ENCODE data around the gene CD300LB. TPM values are rescaled to one million over a fixed set of nuclear protein-coding genes. Genes with fewer than 3 reads are reported as not detected.
"Not testable (repeated sequence)": the region's sequence is repeated elsewhere in the genome, so short reads cannot be mapped to it uniquely, and the experiment has no call there.

Gene CD300LB
- polyA plus RNA-seq, 2 donors, result 0.06 to 0.11 TPM

- Histone ChIP-seq H3K27ac (ENCODE audit: low read depth in 2 of 2, low read length in 1 of 2) (no peak overlapping the region), H3K4me3 (ENCODE audit: low read depth in 1 of 2, low read length in 2 of 2) (no peak overlapping the region), H3K36me3 (ENCODE audit: control insufficient read depth in 2 of 2, insufficient read depth in 2 of 2, low read length in 1 of 2) (no peaks in the 10 kb centered on the region), H3K27me3 (ENCODE audit: control insufficient read depth in 1 of 2, insufficient read depth in 2 of 2, low read length in 2 of 2) (no peaks in the 10 kb centered on the region), H3K4me1 (ENCODE audit: control insufficient read depth in 2 of 2, insufficient read depth in 2 of 2, low read length in 1 of 2) (no peaks in the 10 kb centered on the region), H3K9me3 (ENCODE audit: control insufficient read depth in 2 of 2, insufficient read depth in 1 of 2, low read depth in 1 of 2, low read length in 1 of 2) (no peaks in the 10 kb centered on the region)
Observed at GRCh38 chr17:74508156-74508555, 23.1 kb downstream of the CD300LB start.

- H3K27me3 ChIP-seq (ENCODE audit: control insufficient read depth in 1 of 2, insufficient read depth in 2 of 2, low read length in 2 of 2); H3K9me3 ChIP-seq (ENCODE audit: control insufficient read depth in 2 of 2, insufficient read depth in 1 of 2, low read depth in 1 of 2, low read length in 1 of 2); H3K4me1 ChIP-seq (ENCODE audit: control insufficient read depth in 2 of 2, insufficient read depth in 2 of 2, low read length in 1 of 2); H3K4me3 ChIP-seq (ENCODE audit: low read depth in 1 of 2, low read length in 2 of 2); H3K36me3 ChIP-seq (ENCODE audit: control insufficient read depth in 2 of 2, insufficient read depth in 2 of 2, low read length in 1 of 2); H3K27ac ChIP-seq (ENCODE audit: low read depth in 2 of 2, low read length in 1 of 2): not testable (repeated sequence)
- WGBS, 2 donors, result 71 to 76% methylated on average over 5 of the region's 5 CpGs
Observed at GRCh38 chr17:74503949-74504348, 27.3 kb downstream of the CD300LB start.

- Histone ChIP-seq H3K27me3 (ENCODE audit: control insufficient read depth in 1 of 2, insufficient read depth in 2 of 2, low read length in 2 of 2) (no peaks in the 10 kb centered on the region), H3K4me1 (ENCODE audit: control insufficient read depth in 2 of 2, insufficient read depth in 2 of 2, low read length in 1 of 2) (no peaks in the 10 kb centered on the region), H3K4me3 (ENCODE audit: low read depth in 1 of 2, low read length in 2 of 2) (no peak overlapping the region), H3K9me3 (ENCODE audit: control insufficient read depth in 2 of 2, insufficient read depth in 1 of 2, low read depth in 1 of 2, low read length in 1 of 2) (no peaks in the 10 kb centered on the region), H3K36me3 (ENCODE audit: control insufficient read depth in 2 of 2, insufficient read depth in 2 of 2, low read length in 1 of 2) (no peaks in the 10 kb centered on the region), H3K27ac (ENCODE audit: low read depth in 2 of 2, low read length in 1 of 2) (no peak overlapping the region)
- 64 to 66% methylated on average over 6 of the region's 6 CpGs for WGBS, 2 donors
Observed at GRCh38 chr17:74502861-74503260, 28.4 kb downstream of the CD300LB start.

GRCh38 chr17:74499992-74500391 is 31.3 kb downstream of the CD300LB start:
- no peak overlapping the region for H3K27ac ChIP-seq (ENCODE audit: low read depth in 2 of 2, low read length in 1 of 2)
- 83 to 86% methylated on average over 3 of the region's 3 CpGs for WGBS, 2 donors

GRCh38 chr17:74497471-74497870 is 33.8 kb downstream of the CD300LB start:
- 64 to 67% methylated on average over 5 of the region's 5 CpGs for WGBS, 2 donors

More at GRCh38 chr17:74499992-74500391, 31.3 kb downstream of the CD300LB start:
- H3K4me1 ChIP-seq (ENCODE audit: control insufficient read depth in 2 of 2, insufficient read depth in 2 of 2, low read length in 1 of 2), result no peaks in the 10 kb centered on the region
- no peaks in the 10 kb centered on the region for H3K27me3 ChIP-seq (ENCODE audit: control insufficient read depth in 1 of 2, insufficient read depth in 2 of 2, low read length in 2 of 2)
- no peaks in the 10 kb centered on the region for H3K9me3 ChIP-seq (ENCODE audit: control insufficient read depth in 2 of 2, insufficient read depth in 1 of 2, low read depth in 1 of 2, low read length in 1 of 2)
- no peak overlapping the region for H3K4me3 ChIP-seq (ENCODE audit: low read depth in 1 of 2, low read length in 2 of 2)
- H3K36me3 ChIP-seq (ENCODE audit: control insufficient read depth in 2 of 2, insufficient read depth in 2 of 2, low read length in 1 of 2), result no peaks in the 10 kb centered on the region

GRCh38 chr17:74493331-74493833 is 37.9 kb downstream of the CD300LB start:
- Histone ChIP-seq H3K9me3 (ENCODE audit: control insufficient read depth in 2 of 2, insufficient read depth in 1 of 2, low read depth in 1 of 2, low read length in 1 of 2) (no peaks in the 10 kb centered on the region), H3K4me3 (ENCODE audit: low read depth in 1 of 2, low read length in 2 of 2) (no peak overlapping the region), H3K27ac (ENCODE audit: low read depth in 2 of 2, low read length in 1 of 2) (no peak overlapping the region), H3K4me1 (ENCODE audit: control insufficient read depth in 2 of 2, insufficient read depth in 2 of 2, low read length in 1 of 2) (no peaks in the 10 kb centered on the region), H3K36me3 (ENCODE audit: control insufficient read depth in 2 of 2, insufficient read depth in 2 of 2, low read length in 1 of 2) (no peaks in the 10 kb centered on the region), H3K27me3 (ENCODE audit: control insufficient read depth in 1 of 2, insufficient read depth in 2 of 2, low read length in 2 of 2) (no peaks in the 10 kb centered on the region)
- WGBS, 2 donors, result 35 to 37% methylated on average over 11 of the region's 11 CpGs

More at GRCh38 chr17:74497471-74497870, 33.8 kb downstream of the CD300LB start:
- Histone ChIP-seq H3K4me1 (ENCODE audit: control insufficient read depth in 2 of 2, insufficient read depth in 2 of 2, low read length in 1 of 2) (no peaks in the 10 kb centered on the region), H3K4me3 (ENCODE audit: low read depth in 1 of 2, low read length in 2 of 2) (no peak overlapping the region), H3K27ac (ENCODE audit: low read depth in 2 of 2, low read length in 1 of 2) (no peak overlapping the region), H3K36me3 (ENCODE audit: control insufficient read depth in 2 of 2, insufficient read depth in 2 of 2, low read length in 1 of 2) (no peaks in the 10 kb centered on the region), H3K27me3 (ENCODE audit: control insufficient read depth in 1 of 2, insufficient read depth in 2 of 2, low read length in 2 of 2) (no peaks in the 10 kb centered on the region), H3K9me3 (ENCODE audit: control insufficient read depth in 2 of 2, insufficient read depth in 1 of 2, low read depth in 1 of 2, low read length in 1 of 2) (no peaks in the 10 kb centered on the region)

- no peaks in the 10 kb centered on the region for H3K36me3 ChIP-seq (ENCODE audit: control insufficient read depth in 2 of 2, insufficient read depth in 2 of 2, low read length in 1 of 2)
- no peaks in the 10 kb centered on the region for H3K27me3 ChIP-seq (ENCODE audit: control insufficient read depth in 1 of 2, insufficient read depth in 2 of 2, low read length in 2 of 2)
- no peaks in the 10 kb centered on the region for H3K9me3 ChIP-seq (ENCODE audit: control insufficient read depth in 2 of 2, insufficient read depth in 1 of 2, low read depth in 1 of 2, low read length in 1 of 2)
- no peak overlapping the region for H3K27ac ChIP-seq (ENCODE audit: low read depth in 2 of 2, low read length in 1 of 2)
- H3K4me1 ChIP-seq (ENCODE audit: control insufficient read depth in 2 of 2, insufficient read depth in 2 of 2, low read length in 1 of 2), result no peaks in the 10 kb centered on the region
- H3K4me3 ChIP-seq (ENCODE audit: low read depth in 1 of 2, low read length in 2 of 2), result no peak overlapping the region
- WGBS, 2 donors, result 81 to 83% methylated on average over 7 of the region's 7 CpGs
Observed at GRCh38 chr17:74491626-74492025, 39.6 kb downstream of the CD300LB start.

GRCh38 chr17:74490716-74491115 is 40.6 kb downstream of the CD300LB start:
- Histone ChIP-seq H3K27ac (ENCODE audit: low read depth in 2 of 2, low read length in 1 of 2) (no peak overlapping the region), H3K27me3 (ENCODE audit: control insufficient read depth in 1 of 2, insufficient read depth in 2 of 2, low read length in 2 of 2) (no peaks in the 10 kb centered on the region), H3K4me1 (ENCODE audit: control insufficient read depth in 2 of 2, insufficient read depth in 2 of 2, low read length in 1 of 2) (no peaks in the 10 kb centered on the region), H3K4me3 (ENCODE audit: low read depth in 1 of 2, low read length in 2 of 2) (no peak overlapping the region), H3K36me3 (ENCODE audit: control insufficient read depth in 2 of 2, insufficient read depth in 2 of 2, low read length in 1 of 2) (no peaks in the 10 kb centered on the region), H3K9me3 (ENCODE audit: control insufficient read depth in 2 of 2, insufficient read depth in 1 of 2, low read depth in 1 of 2, low read length in 1 of 2) (no peaks in the 10 kb centered on the region)
- WGBS, 2 donors, result 81 to 85% methylated on average over 9 of the region's 9 CpGs

- H3K27ac ChIP-seq (ENCODE audit: low read depth in 2 of 2, low read length in 1 of 2); H3K27me3 ChIP-seq (ENCODE audit: control insufficient read depth in 1 of 2, insufficient read depth in 2 of 2, low read length in 2 of 2); H3K4me3 ChIP-seq (ENCODE audit: low read depth in 1 of 2, low read length in 2 of 2); H3K36me3 ChIP-seq (ENCODE audit: control insufficient read depth in 2 of 2, insufficient read depth in 2 of 2, low read length in 1 of 2); H3K4me1 ChIP-seq (ENCODE audit: control insufficient read depth in 2 of 2, insufficient read depth in 2 of 2, low read length in 1 of 2); H3K9me3 ChIP-seq (ENCODE audit: control insufficient read depth in 2 of 2, insufficient read depth in 1 of 2, low read depth in 1 of 2, low read length in 1 of 2): not testable (repeated sequence)
- 92 to 93% methylated on average over 4 of the region's 4 CpGs for WGBS, 2 donors
Observed at GRCh38 chr17:74488276-74488675, 43.0 kb downstream of the CD300LB start.

GRCh38 chr17:74485841-74486240 is 45.4 kb downstream of the CD300LB start:
- Histone ChIP-seq H3K27ac (ENCODE audit: low read depth in 2 of 2, low read length in 1 of 2) (no peak overlapping the region), H3K27me3 (ENCODE audit: control insufficient read depth in 1 of 2, insufficient read depth in 2 of 2, low read length in 2 of 2) (no peaks in the 10 kb centered on the region), H3K4me1 (ENCODE audit: control insufficient read depth in 2 of 2, insufficient read depth in 2 of 2, low read length in 1 of 2) (no peaks in the 10 kb centered on the region), H3K4me3 (ENCODE audit: low read depth in 1 of 2, low read length in 2 of 2) (no peak overlapping the region), H3K9me3 (ENCODE audit: control insufficient read depth in 2 of 2, insufficient read depth in 1 of 2, low read depth in 1 of 2, low read length in 1 of 2) (no peaks in the 10 kb centered on the region), H3K36me3 (ENCODE audit: control insufficient read depth in 2 of 2, insufficient read depth in 2 of 2, low read length in 1 of 2) (no peaks in the 10 kb centered on the region)
- WGBS, 2 donors, result 82 to 86% methylated on average over 5 of the region's 5 CpGs
